Left lung (tissue), 10 donors: ENCODE measurements around the gene ARHGDIG. TPM values are rescaled to one million over a fixed set of nuclear protein-coding genes. Genes with fewer than 3 reads are reported as not detected.
A peak's percentile ranks its signal among the peaks of the same experiment; 100 is the strongest.

Experiments
- ATAC-seq: fragments of 200-7000 bp; cut with Tn5 transposase; one replicate; pipeline ENCODE4 v1.9.1; 2020; ENCODE audit warnings: moderate library complexity
- DNase-seq, 4 donors: peaks; one replicate each; pipeline ENCODE4 v3.0.0-alpha.2; 2013 to 2020
- H3K27ac ChIP-seq, 2 donors: fragments of 200-600 bp; sonication (generic) in 1 of 2; one replicate each; pipeline versions ENCODE4 v1.5.0 to v1.8.0; 2020 to 2021
- H3K27me3 ChIP-seq, 2 donors: fragments of 200-600 bp; sonication (generic) in 1 of 2; one replicate each; pipeline versions ENCODE4 v1.5.0 to v1.8.0; 2020 to 2021
- H3K36me3 ChIP-seq, 2 donors: fragments of 200-600 bp; sonication (generic) in 1 of 2; one replicate each; pipeline versions ENCODE4 v1.5.0 to v1.8.0; 2020 to 2021
- H3K4me1 ChIP-seq, 2 donors: fragments of 200-600 bp; one replicate each; pipeline ENCODE4 v1.8.0; 2021
- H3K4me3 ChIP-seq, 2 donors: fragments of 200-600 bp; sonication (generic) in 1 of 2; one replicate each; pipeline versions ENCODE4 v1.5.0 to v1.8.0; 2020 to 2021; ENCODE audit warnings: mild to moderate bottlenecking in 1 of 2
- H3K9me3 ChIP-seq, 2 donors: fragments of 200-600 bp; sonication (generic) in 1 of 2; one replicate each; pipeline versions ENCODE4 v1.5.0 to v1.8.0; 2020 to 2021
- intact Hi-C, 2 donors: fragments of 100-400 bp; cut with DNase I; formaldehyde crosslinking; loops; one replicate each; pipeline versions ENCODE4 v1.11.2 to v1.14.2; 2022
- polyA plus RNA-seq, 6 donors: library from polyadenylated mRNA; unstranded; fragments of 120-200 nt; gene quantifications; one replicate each; pipeline ENCODE4 v1.2.1, GENCODE V29; 2013; ENCODE audit not compliant: insufficient read length in 6 of 6
- total RNA-seq, 2 donors: library from RNA; stranded (reverse); fragmentation: NEBNext Ultra II Directional; extraction: Animal tissue kit (Norgen Biotek cat#: 25700); gene quantifications; one replicate each; pipeline ENCODE4 v1.2.1, GENCODE V29; 2021
- TF ChIP-seq, protein P1 (sequence below), 2 donors: fragments of 200-600 bp; sonication (generic) in 1 of 2; IDR thresholded peaks; one replicate each; pipeline versions ENCODE4 v1.5.0 to v1.8.0; 2021; ENCODE audit warnings: antibody characterized with exemption in 2 of 2
- donor health status: DM: no; HTN: yes; CAD: no.
- donor health status: DM: no; HTN: no; CAD: no.

ARHGDIG gene
- total and polyA plus RNA-seq, 8 donors = 0.52 to 2.6 (median 1.0) TPM; not detected in 1

DNA sequence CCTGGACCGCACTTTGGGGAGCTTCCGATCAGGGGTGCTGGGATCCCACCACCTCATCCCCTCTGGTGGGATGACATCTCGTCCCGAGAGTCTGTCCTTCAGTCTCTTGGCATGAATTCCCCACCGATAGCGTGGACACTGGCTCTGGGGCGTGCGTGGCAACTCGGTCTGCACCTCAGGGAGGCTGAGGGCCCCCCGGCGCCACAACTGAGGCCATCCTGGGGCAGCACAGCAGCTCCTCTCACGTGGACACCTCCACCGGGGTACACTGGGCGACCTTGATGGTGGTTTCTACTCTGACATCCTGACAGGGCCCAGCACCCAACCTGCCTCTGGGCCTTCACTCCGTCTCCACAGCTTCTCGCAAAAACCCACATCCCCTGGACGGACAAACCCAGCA lies 11.1 kb downstream of the ARHGDIG start:
- no peak for ATAC-seq
- no peak overlapping the region for H3K4me3 ChIP-seq
- intact Hi-C loops = no loop called here
- no peak overlapping the region for H3K27ac ChIP-seq
- H3K27me3 ChIP-seq = no peaks in the 10 kb centered on the region
- H3K9me3 ChIP-seq = no peaks in the 10 kb centered on the region
- H3K36me3 ChIP-seq = peaks cover 0 to 86% of the 10 kb centered on the region in 2 donors
- TF ChIP-seq, protein P1, sequence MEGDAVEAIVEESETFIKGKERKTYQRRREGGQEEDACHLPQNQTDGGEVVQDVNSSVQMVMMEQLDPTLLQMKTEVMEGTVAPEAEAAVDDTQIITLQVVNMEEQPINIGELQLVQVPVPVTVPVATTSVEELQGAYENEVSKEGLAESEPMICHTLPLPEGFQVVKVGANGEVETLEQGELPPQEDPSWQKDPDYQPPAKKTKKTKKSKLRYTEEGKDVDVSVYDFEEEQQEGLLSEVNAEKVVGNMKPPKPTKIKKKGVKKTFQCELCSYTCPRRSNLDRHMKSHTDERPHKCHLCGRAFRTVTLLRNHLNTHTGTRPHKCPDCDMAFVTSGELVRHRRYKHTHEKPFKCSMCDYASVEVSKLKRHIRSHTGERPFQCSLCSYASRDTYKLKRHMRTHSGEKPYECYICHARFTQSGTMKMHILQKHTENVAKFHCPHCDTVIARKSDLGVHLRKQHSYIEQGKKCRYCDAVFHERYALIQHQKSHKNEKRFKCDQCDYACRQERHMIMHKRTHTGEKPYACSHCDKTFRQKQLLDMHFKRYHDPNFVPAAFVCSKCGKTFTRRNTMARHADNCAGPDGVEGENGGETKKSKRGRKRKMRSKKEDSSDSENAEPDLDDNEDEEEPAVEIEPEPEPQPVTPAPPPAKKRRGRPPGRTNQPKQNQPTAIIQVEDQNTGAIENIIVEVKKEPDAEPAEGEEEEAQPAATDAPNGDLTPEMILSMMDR (IDR thresholded peaks at IDR 0.05) = no peak
- H3K4me1 ChIP-seq = no peaks in the 10 kb centered on the region
- DNase-seq = no peak

DNA sequence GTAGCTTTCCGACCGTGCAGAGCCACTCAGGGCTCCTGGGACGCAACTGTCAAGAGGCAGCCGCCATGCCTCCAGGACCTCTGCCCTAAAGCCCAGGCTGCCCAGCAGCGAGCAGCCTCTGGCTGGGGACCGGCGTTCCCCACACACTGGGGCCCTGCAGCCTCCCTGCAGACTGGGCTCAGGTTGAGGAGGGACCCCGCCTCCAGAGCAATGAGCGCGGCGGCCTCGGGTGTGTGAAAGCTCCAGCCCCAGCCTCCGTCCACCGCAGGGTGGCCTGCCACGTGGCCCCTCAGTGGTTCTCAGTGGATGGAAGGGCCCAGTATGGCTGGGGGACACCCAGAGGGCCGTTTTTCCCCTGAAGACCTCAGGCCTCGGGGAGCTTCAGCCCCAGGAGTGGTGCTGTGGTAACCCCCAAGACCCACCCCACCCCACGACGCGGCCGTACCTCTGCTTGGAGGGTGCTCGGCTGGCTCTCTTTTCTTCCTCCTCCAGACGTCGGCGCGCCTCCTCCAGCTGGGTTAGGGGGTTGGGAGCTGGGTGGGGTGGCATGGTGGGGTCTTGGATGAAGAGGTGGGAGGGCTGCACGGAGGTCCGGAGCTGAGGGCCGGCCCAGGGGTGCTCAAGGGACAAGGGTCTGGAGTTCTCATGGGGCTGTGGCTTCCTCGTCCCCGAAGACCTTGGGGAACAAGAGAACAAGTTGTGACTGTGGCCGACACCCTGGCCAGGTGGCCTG lies 12.8 kb downstream of the ARHGDIG start:
- Histone ChIP-seq H3K9me3 (no peaks in the 10 kb centered on the region), H3K4me3 (no peak overlapping the region), H3K36me3 (peaks cover 0 to 86% of the 10 kb centered on the region in 2 donors), H3K4me1 (no peaks in the 10 kb centered on the region), H3K27ac (no peak overlapping the region), H3K27me3 (no peaks in the 10 kb centered on the region)
- TF ChIP-seq, protein P1 (IDR thresholded peaks at IDR 0.05) = no peak
- ATAC-seq (no peak), DNase-seq (peak in 1 of 4 donors; percentile 67)
- intact Hi-C loops = no loop called here

DNA sequence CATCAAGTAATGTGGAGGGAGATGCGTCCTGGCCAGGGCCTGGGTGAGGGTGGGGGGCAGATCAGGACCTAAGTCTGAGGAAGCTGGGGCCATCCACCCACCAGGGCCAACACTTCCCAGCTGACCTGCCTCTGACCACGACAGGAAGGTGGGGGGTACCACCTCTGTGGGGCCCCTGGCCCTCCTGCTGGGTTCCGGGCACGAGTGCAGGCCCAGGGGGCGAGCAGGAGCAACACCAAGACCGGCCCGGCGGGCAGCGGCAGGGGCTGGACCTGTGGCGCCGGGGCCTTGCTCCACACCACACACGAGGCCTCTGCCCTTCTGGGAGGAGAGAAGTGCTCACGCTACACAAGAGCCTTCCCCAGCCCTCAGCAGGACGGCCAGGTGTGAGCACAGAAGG lies 15.9 kb downstream of the ARHGDIG start:
- TF ChIP-seq, protein P1 (IDR thresholded peaks at IDR 0.05) = no peak
- Histone ChIP-seq H3K4me1 (no peaks in the 10 kb centered on the region), H3K4me3 (no peak overlapping the region), H3K27ac (no peak overlapping the region), H3K9me3 (no peaks in the 10 kb centered on the region), H3K27me3 (no peaks in the 10 kb centered on the region), H3K36me3 (peaks cover 0 to 75% of the 10 kb centered on the region in 2 donors)
- no peak for DNase-seq
- intact Hi-C loops = no loop called here
- no peak for ATAC-seq

DNA sequence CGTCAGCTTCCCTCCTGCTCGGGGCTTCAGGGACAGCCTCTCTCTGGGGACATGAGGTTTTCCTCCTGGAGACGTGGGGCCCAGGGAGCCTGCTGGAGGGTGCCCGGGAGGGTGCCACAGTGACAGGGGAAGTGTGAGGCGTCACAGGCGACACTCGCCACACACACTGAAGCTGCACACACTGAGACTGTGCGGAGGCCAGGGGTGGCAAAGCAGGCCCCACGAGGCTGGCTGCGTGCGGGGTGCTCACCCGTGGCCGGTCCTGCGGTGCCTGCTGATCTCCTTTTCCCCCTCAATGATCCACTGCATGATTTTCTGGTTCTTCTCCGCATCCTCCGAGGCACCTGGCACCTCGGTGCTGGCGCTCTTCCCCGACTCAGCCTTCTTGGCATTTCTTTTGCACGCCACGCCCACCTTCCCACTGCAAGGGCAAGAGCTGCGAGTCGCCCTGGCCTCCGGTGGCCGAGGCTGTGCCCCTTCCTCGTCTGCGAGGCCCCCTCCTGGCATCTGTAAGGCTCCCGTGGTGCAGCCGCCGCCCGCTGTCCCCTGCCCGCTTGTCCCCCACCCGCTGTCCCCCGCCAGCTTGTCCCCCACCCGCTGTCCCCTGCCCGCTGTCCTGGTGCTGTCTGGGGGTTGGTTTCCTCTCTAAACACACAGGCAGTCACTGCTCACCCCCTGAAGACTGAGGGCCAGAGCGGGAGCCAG lies 16.6 kb downstream of the ARHGDIG start:
- Histone ChIP-seq H3K4me3 (no peak overlapping the region), H3K4me1 (no peaks in the 10 kb centered on the region), H3K36me3 (peaks cover 0 to 75% of the 10 kb centered on the region in 2 donors), H3K27ac (no peak overlapping the region), H3K27me3 (no peaks in the 10 kb centered on the region), H3K9me3 (no peaks in the 10 kb centered on the region)
- DNase-seq = no peak
- intact Hi-C loops = no loop called here
- no peak for ATAC-seq
- TF ChIP-seq, protein P1 (IDR thresholded peaks at IDR 0.05) = no peak

DNA sequence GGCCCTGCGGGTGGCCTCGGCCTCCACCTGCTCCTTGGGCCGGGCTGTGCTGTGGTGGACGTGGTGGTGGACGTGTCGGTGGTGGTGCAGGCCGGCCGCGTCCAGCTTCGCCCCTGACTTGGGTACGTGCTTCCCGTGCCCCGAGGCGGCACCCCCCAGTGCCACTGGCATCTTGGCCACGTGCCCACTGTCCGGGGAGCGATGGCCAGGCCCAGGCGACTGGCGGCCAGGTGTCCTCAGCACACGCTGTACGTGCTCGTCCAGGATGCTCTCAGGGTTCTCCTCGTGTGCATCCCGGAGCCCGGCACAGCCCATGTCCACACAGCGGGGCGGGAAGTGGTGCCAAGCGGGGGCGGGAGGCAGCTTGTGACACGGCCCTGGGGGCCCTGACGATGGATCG lies 17.4 kb downstream of the ARHGDIG start:
- no peaks in the 10 kb centered on the region for H3K27me3 ChIP-seq
- peaks cover 0 to 75% of the 10 kb centered on the region in 2 donors for H3K36me3 ChIP-seq
- intact Hi-C loops = no loop called here
- ATAC-seq = no peak
- H3K9me3 ChIP-seq = no peaks in the 10 kb centered on the region
- no peaks in the 10 kb centered on the region for H3K4me1 ChIP-seq
- H3K27ac ChIP-seq = no peak overlapping the region
- DNase-seq = peak in 1 of 4 donors; percentile 62
- TF ChIP-seq, protein P1 (IDR thresholded peaks at IDR 0.05) = no peak
- H3K4me3 ChIP-seq = no peak overlapping the region
